GM23248 (cell line): ENCODE measurements around the gene TNFRSF6B. TPM values are rescaled to one million over a fixed set of nuclear protein-coding genes. Genes with fewer than 3 reads are reported as not detected.

Experiments used
- DNase-seq: peaks from one replicate; pipeline ENCODE4 v3.0.0-alpha.2; 2015
- H2AFZ ChIP-seq: fragments of 200-600 bp; sonication (generic); 2 replicates; pipeline ENCODE4 v1.6.1; 2016; ENCODE audit warnings: antibody characterized with exemption
- H3F3A ChIP-seq: fragments of 200-600 bp; sonication (generic); 2 replicates; pipeline ENCODE4 v1.6.1; 2016; ENCODE audit warnings: mild to moderate bottlenecking, antibody characterized with exemption, mixed run types; ENCODE audit not compliant: insufficient read depth
- H3K27ac ChIP-seq: fragments of 200-600 bp; sonication (generic); 2 replicates; pipeline ENCODE4 v1.5.1; 2016; ENCODE audit warnings: mild to moderate bottlenecking
- H3K27me3 ChIP-seq: fragments of 200-600 bp; sonication (generic); replicated peaks from 2 replicates; pipeline ENCODE4 v1.6.1; 2016; ENCODE audit warnings: mild to moderate bottlenecking; ENCODE audit not compliant: insufficient read depth
- H3K36me3 ChIP-seq: fragments of 200-600 bp; sonication (generic); 2 replicates; pipeline ENCODE4 v1.6.1; 2016; ENCODE audit warnings: low read depth, mild to moderate bottlenecking
- H3K4me1 ChIP-seq: fragments of 200-600 bp; sonication (generic); 2 replicates; pipeline ENCODE4 v1.6.1; 2016; ENCODE audit warnings: mild to moderate bottlenecking; ENCODE audit not compliant: insufficient read depth
- H3K4me2 ChIP-seq: fragments of 200-600 bp; sonication (generic); one replicate; pipeline ENCODE4 v1.6.1; 2016; ENCODE audit warnings: mild to moderate bottlenecking; ENCODE audit not compliant: unreplicated experiment
- H3K4me3 ChIP-seq: fragments of 200-600 bp; sonication (generic); 2 replicates; pipeline ENCODE4 v1.5.1; 2016; ENCODE audit warnings: mild to moderate bottlenecking
- H3K79me2 ChIP-seq: fragments of 200-600 bp; sonication (generic); 2 replicates; pipeline ENCODE4 v1.6.1; 2016; ENCODE audit warnings: mild to moderate bottlenecking; ENCODE audit not compliant: insufficient read depth
- H3K9ac ChIP-seq: fragments of 200-600 bp; sonication (generic); 2 replicates; pipeline ENCODE4 v1.6.1; 2016; ENCODE audit warnings: mild to moderate bottlenecking
- H3K9me2 ChIP-seq: fragments of 200-600 bp; sonication (generic); 2 replicates; pipeline ENCODE4 v1.6.1; 2016; ENCODE audit warnings: mixed run types, mild to moderate bottlenecking, moderate library complexity; ENCODE audit not compliant: insufficient read depth
- H3K9me3 ChIP-seq: fragments of 200-600 bp; sonication (generic); one replicate; pipeline ENCODE4 v1.6.1; 2017; ENCODE audit warnings: low read depth
- H4K20me1 ChIP-seq: fragments of 200-600 bp; sonication (generic); 2 replicates; pipeline ENCODE4 v1.6.0; 2016; ENCODE audit not compliant: insufficient read depth
- EZH2 ChIP-seq: fragments of 200-600 bp; sonication (generic); IDR thresholded peaks from 2 replicates; pipeline ENCODE4 v1.6.1; 2018; ENCODE audit warnings: antibody characterized with exemption, mild to moderate bottlenecking; ENCODE audit not compliant: insufficient read depth, poor library complexity, severe bottlenecking
- EZH2phosphoT487 ChIP-seq: fragments of 200-600 bp; sonication (generic); IDR thresholded peaks from 2 replicates; pipeline ENCODE4 v1.6.1; 2018; ENCODE audit warnings: antibody characterized with exemption, moderate library complexity, mild to moderate bottlenecking, low read depth; ENCODE audit not compliant: insufficient read depth
- WGBS, 2 experiments: methylation state at CpG; one replicate each; pipeline ENCODE4 v1.1.6; 2015 to 2017; ENCODE audit warnings: low lambda C conversion rate in 2 of 2, low coverage in 1 of 2; ENCODE audit errors: missing lambda C conversion rate in 2 of 2; 5-methylcytosine and 5-hydroxymethylcytosine counted together
- in situ Hi-C: fragments of 300-500 bp; cut with MboI; formaldehyde crosslinking; loops from 2 replicates; pipeline ENCODE4 v1.15.0; 2020
- polyA plus RNA-seq: library from polyadenylated mRNA; unstranded; fragments of >200 nt; fragmentation: Nextera tagmentation; extraction: Ambion mirVana; gene quantifications from 2 replicates; pipeline ENCODE4 v1.2.1, GENCODE V29; 2016
- total RNA-seq: library from RNA; depleted of rRNA; stranded (reverse); fragments of >200 nt; shearing (Covaris generic); gene quantifications from 2 replicates; pipeline ENCODE4 v1.2.3, GENCODE V29; 2014

The TNFRSF6B gene
- total and polyA plus RNA-seq, 2 experiments from 2014 or later, result 17.4 to 39.9 TPM

GRCh38 chr20:63739130-63740069 lies 42.9 kb downstream of the TNFRSF6B start, which contains the start of gene SLC2A4RG:
Gene SLC2A4RG, plus strand, starts transcription at chr20:63739776. Its CDS starts 137 bp downstream, at chr20:63739913.
- peak within 1 kb of the TSS; percentile 61 for H3K27ac ChIP-seq
- no peaks in the 10 kb centered on the region for H3K9me2 ChIP-seq
- H4K20me1 ChIP-seq, result no peaks in the 10 kb centered on the region
- 0 out of 2 replicates have a peak, but pooled peaks cover 8% of the 10 kb centered on the region for H3K36me3 ChIP-seq
- WGBS, 2 experiments, result 1 to 4% methylated on average over 46 to 70 of the region's 136 CpGs
- H3K4me2 ChIP-seq, result peak within 1 kb of the TSS; percentile 70
- peak within 1 kb of the TSS; percentile 68 for H3K4me3 ChIP-seq
- H2AFZ ChIP-seq, result peak within 1 kb of the TSS; percentile 36
- peaks cover 9% of the 10 kb centered on the region; the same call in 1 of the 2 replicates for H3F3A ChIP-seq
- H3K79me2 ChIP-seq, result no peaks in the 10 kb centered on the region
- peak; percentile 94 for DNase-seq
- no peaks in the 10 kb centered on the region for H3K9me3 ChIP-seq
- no peaks in the 10 kb centered on the region for H3K27me3 ChIP-seq
- in situ Hi-C loops, result no loop called here
- peaks cover 7% of the 10 kb centered on the region; the same call in 1 of the 2 replicates for H3K4me1 ChIP-seq
- peak within 1 kb of the TSS; percentile 78 for H3K9ac ChIP-seq
- TF ChIP-seq EZH2phosphoT487 (no peak), EZH2 (no peak)

DNA sequence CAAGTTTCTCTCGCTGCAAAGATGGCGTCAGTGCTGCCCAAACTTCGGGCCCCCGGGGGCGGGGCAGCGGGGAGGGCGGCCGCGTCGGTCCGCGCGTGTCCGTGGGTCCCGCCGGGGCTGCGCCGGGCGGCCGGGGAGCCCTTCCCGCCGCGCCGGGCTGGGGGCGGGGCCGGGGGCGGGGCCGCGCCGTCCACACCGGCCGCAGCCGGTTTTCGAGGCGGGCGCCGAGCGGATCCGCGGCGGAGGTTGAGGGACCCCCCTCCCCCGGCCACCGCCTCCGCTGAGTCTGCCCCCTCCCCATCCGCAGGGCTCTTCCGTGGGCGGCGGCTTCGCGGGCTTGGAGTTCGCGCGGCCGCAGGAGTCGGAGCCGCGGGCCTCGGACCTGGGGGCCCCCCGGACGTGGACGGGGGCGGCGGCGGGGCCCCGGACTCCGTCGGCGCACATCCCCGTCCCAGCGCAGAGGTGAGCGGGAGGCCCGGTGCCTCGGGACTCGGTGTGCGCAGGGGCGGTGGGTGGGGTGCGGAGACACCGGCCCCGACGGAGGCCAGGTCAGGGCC lies 43.7 kb downstream of the TNFRSF6B start:
- H3K27me3 ChIP-seq, result no peaks in the 10 kb centered on the region
- in situ Hi-C loops, result no loop called here
- peak overlapping the region; percentile 78 for H3K9ac ChIP-seq
- peak overlapping the region; percentile 36 for H2AFZ ChIP-seq
- no peak for TF ChIP-seq EZH2phosphoT487
- no peak for TF ChIP-seq EZH2
- H3K9me3 ChIP-seq, result no peaks in the 10 kb centered on the region
- H3K9me2 ChIP-seq, result no peaks in the 10 kb centered on the region
- H3F3A ChIP-seq, result peaks cover 12% of the 10 kb centered on the region; the same call in 1 of the 2 replicates
- peak; percentile 66 for DNase-seq
- H3K36me3 ChIP-seq, result 0 out of 2 replicates have a peak, but pooled peaks cover 8% of the 10 kb centered on the region
- H3K4me2 ChIP-seq, result peak overlapping the region; percentile 70
- H3K27ac ChIP-seq, result peak overlapping the region; percentile 61
- H3K79me2 ChIP-seq, result no peaks in the 10 kb centered on the region
- peak overlapping the region; percentile 68 for H3K4me3 ChIP-seq
- H3K4me1 ChIP-seq, result peaks cover 7% of the 10 kb centered on the region; the same call in 1 of the 2 replicates
- no peaks in the 10 kb centered on the region for H4K20me1 ChIP-seq
- 1% methylated on average over 16 to 44 of the region's 80 CpGs for WGBS, 2 experiments

DNA sequence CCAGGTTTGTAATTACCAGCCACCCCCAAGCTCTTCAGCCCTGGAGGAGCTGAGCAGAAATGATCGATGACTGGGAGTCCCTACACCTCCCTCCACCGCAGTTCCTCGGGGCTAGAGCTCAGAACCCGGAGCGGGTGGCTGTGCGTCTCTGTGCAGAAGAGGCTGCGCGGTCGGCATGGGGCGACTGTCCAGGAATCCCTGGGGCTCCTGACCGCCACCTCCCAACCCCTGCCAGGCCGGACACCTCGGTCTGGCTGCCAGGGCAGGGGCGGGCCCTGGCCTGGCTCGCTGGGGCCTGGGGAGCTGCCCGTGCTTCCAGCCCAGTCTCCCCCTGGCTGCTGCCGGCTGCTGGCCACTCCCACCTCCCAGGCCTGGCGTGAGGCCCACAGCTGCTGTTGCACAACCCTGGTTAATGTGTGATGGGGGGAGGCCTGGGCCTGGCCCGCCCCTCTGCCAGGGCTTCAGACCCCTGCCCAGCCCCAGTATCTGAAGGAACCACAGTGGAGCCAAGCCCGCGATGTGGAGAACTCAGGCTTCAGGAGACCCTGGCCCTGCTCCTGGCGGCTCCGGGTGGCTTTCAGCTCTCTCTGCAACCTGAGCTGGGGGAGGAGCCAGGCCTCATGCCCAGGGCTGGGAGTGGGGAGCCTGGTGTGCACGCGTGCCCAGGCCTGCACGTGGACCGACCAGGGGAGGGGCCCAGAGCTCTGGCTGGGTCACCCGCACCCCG lies 44.3 kb downstream of the TNFRSF6B start:
- peak overlapping the region; percentile 78 for H3K9ac ChIP-seq
- in situ Hi-C loops, result no loop called here
- peaks cover 12% of the 10 kb centered on the region; the same call in 1 of the 2 replicates for H3F3A ChIP-seq
- H3K27ac ChIP-seq, result peak overlapping the region; percentile 61
- H3K9me2 ChIP-seq, result no peaks in the 10 kb centered on the region
- H3K9me3 ChIP-seq, result no peaks in the 10 kb centered on the region
- peaks cover 7% of the 10 kb centered on the region; the same call in 1 of the 2 replicates for H3K4me1 ChIP-seq
- peak; percentile 88 for DNase-seq
- peak overlapping the region; percentile 68 for H3K4me3 ChIP-seq
- H3K4me2 ChIP-seq, result peak overlapping the region; percentile 70
- no peaks in the 10 kb centered on the region for H3K27me3 ChIP-seq
- no peaks in the 10 kb centered on the region for H4K20me1 ChIP-seq
- 0 out of 2 replicates have a peak, but pooled peaks cover 8% of the 10 kb centered on the region for H3K36me3 ChIP-seq
- WGBS, 2 experiments, result 0 to 2% methylated on average over 20 to 25 of the region's 29 CpGs
- TF ChIP-seq EZH2, result no peak
- H2AFZ ChIP-seq, result peak overlapping the region; percentile 36
- no peaks in the 10 kb centered on the region for H3K79me2 ChIP-seq

GRCh38 chr20:63741354-63741675 lies 44.9 kb downstream of the TNFRSF6B start:
- TF ChIP-seq EZH2phosphoT487, result no peak
- no peak for TF ChIP-seq EZH2
- peaks cover 7% of the 10 kb centered on the region; the same call in 1 of the 2 replicates for H3K4me1 ChIP-seq
- H3K9ac ChIP-seq, result peak overlapping the region; percentile 78
- WGBS, 2 experiments, result 34 to 37% methylated on average over 6 of the region's 6 CpGs
- no peak for DNase-seq
- no peaks in the 10 kb centered on the region for H3K27me3 ChIP-seq
- 0 out of 2 replicates have a peak overlapping the region, but pooled peaks have one; percentile 36 for H2AFZ ChIP-seq
- no peaks in the 10 kb centered on the region for H3K79me2 ChIP-seq
- peak overlapping the region; percentile 68 for H3K4me3 ChIP-seq
- H3K4me2 ChIP-seq, result peak overlapping the region; percentile 70
- in situ Hi-C loops, result no loop called here
- no peaks in the 10 kb centered on the region for H4K20me1 ChIP-seq
- H3K36me3 ChIP-seq, result 0 out of 2 replicates have a peak, but pooled peaks cover 8% of the 10 kb centered on the region
- H3F3A ChIP-seq, result peaks cover 12% of the 10 kb centered on the region; the same call in 1 of the 2 replicates
- H3K9me3 ChIP-seq, result no peaks in the 10 kb centered on the region
- H3K27ac ChIP-seq, result no peak overlapping the region
- no peaks in the 10 kb centered on the region for H3K9me2 ChIP-seq
